Stimulated activated CD4-positive, alpha-beta T cell treated with anti-CD3 and anti-CD28 coated beads, TNF-alpha, amount 100 ng/mL, for 24 hours (primary cell): ENCODE measurements around the gene WDFY2.

Experiments
- DNase-seq, 3 experiments: peaks; one replicate each; pipeline ENCODE4 v3.0.0-alpha.2; 2020; ENCODE audit warnings: low read depth in 3 of 3

WDFY2 gene

GRCh38 chr13:51770681-51771417 lies 186.6 kb downstream of the WDFY2 start:
- no peak for DNase-seq

GRCh38 chr13:51771418-51772104 lies 187.3 kb downstream of the WDFY2 start:
- no peak for DNase-seq

GRCh38 chr13:51772105-51772455 lies 187.8 kb downstream of the WDFY2 start:
- no peak for DNase-seq

GRCh38 chr13:51772781-51773180 lies 188.5 kb downstream of the WDFY2 start:
- DNase-seq, result no peak

- no peak for DNase-seq
These were observed 189.3 kb downstream of the WDFY2 start for GRCh38 chr13:51773515-51773914.

GRCh38 chr13:51776179-51776578 lies 191.9 kb downstream of the WDFY2 start:
- DNase-seq, result no peak

- no peak for DNase-seq
These were observed 193.7 kb downstream of the WDFY2 start for GRCh38 chr13:51777921-51778320.

GRCh38 chr13:51778392-51778791 lies 194.1 kb downstream of the WDFY2 start:
- DNase-seq, result no peak

- no peak for DNase-seq
These were observed 195.8 kb downstream of the WDFY2 start for GRCh38 chr13:51780099-51780498.

GRCh38 chr13:51781246-51782022 lies 197.2 kb downstream of the WDFY2 start:
- no peak for DNase-seq

GRCh38 chr13:51782026-51782710 lies 197.9 kb downstream of the WDFY2 start:
- no peak for DNase-seq

GRCh38 chr13:51783428-51784094 lies 199.3 kb downstream of the WDFY2 start:
- no peak for DNase-seq

GRCh38 chr13:51784097-51784496 lies 199.8 kb downstream of the WDFY2 start:
- DNase-seq, result no peak

GRCh38 chr13:51785712-51786424 lies 201.6 kb downstream of the WDFY2 start:
- no peak for DNase-seq

GRCh38 chr13:51786425-51787265 lies 202.4 kb downstream of the WDFY2 start:
- no peak for DNase-seq

- DNase-seq, result peak; percentile 43 to 57 (median 48)
These were observed 209.5 kb downstream of the WDFY2 start for GRCh38 chr13:51793570-51794271.

- no peak for DNase-seq
These were observed 210.7 kb downstream of the WDFY2 start for GRCh38 chr13:51794964-51795363.

GRCh38 chr13:51795419-51795818 lies 211.2 kb downstream of the WDFY2 start:
- no peak for DNase-seq

- DNase-seq, result no peak
These were observed 212.3 kb downstream of the WDFY2 start for GRCh38 chr13:51796546-51796945.
